GM21515 (cell line): ENCODE data around the gene EPN1.
"Not testable (repeated sequence)": the region's sequence is repeated elsewhere in the genome, so short reads cannot be mapped to it uniquely, and the experiment has no call there.

Experiments used
- ATAC-seq: cut with Tn5 transposase; IDR thresholded peaks from one replicate; pipeline ENCODE4 v1.9.1; 2021; ENCODE audit not compliant: unreplicated experiment

EPN1 gene

GRCh38 chr19:55716531-55716930 is 41.5 kb downstream of the EPN1 start:
- ATAC-seq = no peak

GRCh38 chr19:55717251-55717650 is 42.2 kb downstream of the EPN1 start:
- no peak for ATAC-seq

- not testable (repeated sequence) for ATAC-seq
These were observed 43.1 kb downstream of the EPN1 start for GRCh38 chr19:55717879-55718711.

GRCh38 chr19:55720214-55720746 is 45.3 kb downstream of the EPN1 start:
- no peak for ATAC-seq

GRCh38 chr19:55720801-55721200 is 45.8 kb downstream of the EPN1 start:
- ATAC-seq = no peak

- ATAC-seq = no peak
These were observed 48.5 kb downstream of the EPN1 start for GRCh38 chr19:55723491-55723890.

GRCh38 chr19:55730378-55730777 is 55.4 kb downstream of the EPN1 start:
- ATAC-seq = not testable (repeated sequence)

- no peak for ATAC-seq
These were observed 63.3 kb downstream of the EPN1 start, which contains the start of gene NLRP9 for GRCh38 chr19:55738302-55738701. NLRP9 (minus strand) TSS chr19:55738402; CDS start chr19:55738374, 28 bp downstream.

GRCh38 chr19:55750715-55751114 is 75.7 kb downstream of the EPN1 start:
- no peak for ATAC-seq

- ATAC-seq = no peak
These were observed 78.4 kb downstream of the EPN1 start for GRCh38 chr19:55753401-55753800.

GRCh38 chr19:55756808-55757207 is 81.8 kb downstream of the EPN1 start:
- ATAC-seq = not testable (repeated sequence)

GRCh38 chr19:55758797-55759196 is 83.8 kb downstream of the EPN1 start, which contains the start of gene RFPL4A:
RFPL4A (plus strand) TSS chr19:55759097; CDS start chr19:55761801, 2,704 bp downstream.
- ATAC-seq = not testable (repeated sequence)
